ENCODE results near the gene ADAM29. TPM values are rescaled to one million over a fixed set of nuclear protein-coding genes. Genes with fewer than 3 reads are reported as not detected.

Gene ADAM29
- total and polyA plus RNA-seq, 2 of the 8 experiments (the other 6 are each of a cell fraction or from before 2014, with no cell fraction given) = 0.03 TPM; not detected in 1

DNA sequence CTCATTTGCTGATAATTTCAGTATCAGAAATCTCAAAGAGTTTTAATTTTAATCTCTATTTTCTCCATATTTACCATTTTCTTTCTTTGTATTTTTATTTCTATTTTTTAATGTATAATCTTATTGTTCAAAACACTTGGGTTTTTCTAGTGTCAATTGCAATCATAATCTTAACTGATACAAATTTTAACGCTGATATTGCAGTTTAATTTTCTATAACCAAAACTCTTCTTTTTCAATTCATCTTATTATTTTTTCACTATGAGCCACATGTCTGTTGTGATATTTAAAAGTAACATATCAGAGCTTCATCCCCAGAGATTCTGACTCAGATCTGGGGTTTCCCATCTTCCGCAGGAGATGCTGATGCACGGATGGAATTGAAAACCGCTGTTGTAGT, 16.2 kb downstream of the ADAM29 start:
- TF ChIP-seq GTF2F1 (IDR thresholded peaks at IDR 0.05; ENCODE audit: borderline replicate concordance, low read depth, low read length) (no peak), JUN (IDR thresholded peaks at IDR 0.05; ENCODE audit: low read depth, low read length) (no peak), KDM5A (IDR thresholded peaks at IDR 0.05; ENCODE audit: low read length) (no peak), EP300 (IDR thresholded peaks at IDR 0.05; ENCODE audit: borderline replicate concordance in 1 of 2, low read depth in 2 of 2, low read length in 2 of 2) (no peak), TCF12 (IDR thresholded peaks at IDR 0.05; ENCODE audit: low read depth, low read length) (no peak), TAF1 (IDR thresholded peaks at IDR 0.05; ENCODE audit: low read depth, low read length) (no peak), SIX5 (IDR thresholded peaks at IDR 0.05; ENCODE audit: low read depth, low read length) (no peak), HDAC2 (IDR thresholded peaks at IDR 0.05; ENCODE audit: borderline replicate concordance in 1 of 2, low read depth in 2 of 2, low read length in 2 of 2) (no peak), CHD2 (IDR thresholded peaks at IDR 0.05; ENCODE audit: low read length) (no peak), SRF (IDR thresholded peaks at IDR 0.05; ENCODE audit: low read depth, low read length) (no peak)
- no peaks in the 10 kb centered on the region for H3K27me3 ChIP-seq (replicated peaks in 1 of 4; ENCODE audit: control insufficient read depth in 3 of 4, extremely low read depth in 1 of 4, insufficient read depth in 3 of 4, low read length in 3 of 4)
- ChIA-PET POLR2A (ENCODE audit: partially characterized antibody) (no interaction called here), CTCF (ENCODE audit: partially characterized antibody) (no interaction called here)
- no peak overlapping the region for H3K4me3 ChIP-seq (ENCODE audit: extremely low read depth in 1 of 4, insufficient read depth in 2 of 4, low read depth in 3 of 4, low read length in 4 of 4)
- no peak overlapping the region for H2AK5ac ChIP-seq (ENCODE audit: low read depth, low read length)
- no peak overlapping the region for H3K18ac ChIP-seq (ENCODE audit: extremely low read depth, low read length)
- H3K79me1 ChIP-seq (ENCODE audit: low read depth, low read length) = no peaks in the 10 kb centered on the region
- H2BK5ac ChIP-seq (ENCODE audit: low read depth, low read length) = no peak overlapping the region
- 99% methylated on average over 4 of the region's 4 CpGs; no CpG with 5 or more reads in 1 of the 2 experiments for WGBS, 2 experiments (ENCODE audit: extremely low coverage in 1 of 2, insufficient coverage in 1 of 2, insufficient read length in 1 of 2, insufficient replicate concordance in 2 of 2, low coverage in 1 of 2, low lambda C conversion rate in 2 of 2, missing lambda C conversion rate in 1 of 2)
- no peaks in the 10 kb centered on the region for H3K9me3 ChIP-seq (ENCODE audit: insufficient read depth in 2 of 2, low read depth in 1 of 2, low read length in 1 of 2)
- no peaks in the 10 kb centered on the region for H4K20me1 ChIP-seq (replicated peaks in 1 of 2; ENCODE audit: control insufficient read depth in 1 of 2, insufficient read depth in 2 of 2, low read length in 2 of 2)
- no peak overlapping the region for H3K4ac ChIP-seq (replicated peaks; ENCODE audit: insufficient read length, low read depth, low read length)
- H4K91ac ChIP-seq (replicated peaks; ENCODE audit: insufficient read length, low read length) = no peak overlapping the region
- H2BK12ac ChIP-seq (ENCODE audit: low read depth, low read length) = no peak overlapping the region
- no peak overlapping the region for H4K8ac ChIP-seq (ENCODE audit: extremely low read depth, insufficient read depth, low read length)
- H3K23me2 ChIP-seq (ENCODE audit: low read depth, low read length) = no peaks in the 10 kb centered on the region
- H3K56ac ChIP-seq (replicated peaks; ENCODE audit: insufficient read length, low read depth, low read length) = no peak overlapping the region
- no peak overlapping the region for H3K4me2 ChIP-seq (ENCODE audit: insufficient read depth in 1 of 2, low read depth in 2 of 2, low read length in 2 of 2)
- no peak overlapping the region for H3K14ac ChIP-seq (ENCODE audit: insufficient read length)
- no peak overlapping the region for H3K27ac ChIP-seq (ENCODE audit: low read depth, low read length)
- no peaks in the 10 kb centered on the region for H3K79me2 ChIP-seq (ENCODE audit: control insufficient read depth in 1 of 2, insufficient read depth in 2 of 2, low read length in 2 of 2)
- DNase-seq (ENCODE audit: low read depth in 1 of 2, low spot score in 2 of 2) (no peak), FAIRE-seq (no peak)
- H4K5ac ChIP-seq (ENCODE audit: insufficient read length, low read depth, low read length) = no peak overlapping the region
- H2BK20ac ChIP-seq (ENCODE audit: low read length) = no peak overlapping the region
- H2BK15ac ChIP-seq (ENCODE audit: low read length) = no peak overlapping the region
- H2BK120ac ChIP-seq (replicated peaks; ENCODE audit: low read depth, low read length) = no peak overlapping the region
- no peaks in the 10 kb centered on the region for H3K4me1 ChIP-seq (replicated peaks in 1 of 4; ENCODE audit: control insufficient read depth in 3 of 4, insufficient read depth in 4 of 4, low read length in 3 of 4)
- no peak overlapping the region for H2AFZ ChIP-seq (ENCODE audit: low read length)
- no peak overlapping the region for H3K23ac ChIP-seq (ENCODE audit: insufficient read length)
- H3K36me3 ChIP-seq (ENCODE audit: control insufficient read depth in 2 of 4, insufficient read depth in 4 of 4, low read length in 3 of 4) = no peaks in the 10 kb centered on the region
- H3K9ac ChIP-seq (replicated peaks in 1 of 4; ENCODE audit: extremely low read depth in 1 of 4, low read depth in 3 of 4, low read length in 3 of 4) = no peak overlapping the region

Measured in H1 (cell line).